ENCODE data around the gene SERGEF.
A peak's percentile ranks its signal among the peaks of the same experiment; 100 is the strongest.

Gene SERGEF

DNA sequence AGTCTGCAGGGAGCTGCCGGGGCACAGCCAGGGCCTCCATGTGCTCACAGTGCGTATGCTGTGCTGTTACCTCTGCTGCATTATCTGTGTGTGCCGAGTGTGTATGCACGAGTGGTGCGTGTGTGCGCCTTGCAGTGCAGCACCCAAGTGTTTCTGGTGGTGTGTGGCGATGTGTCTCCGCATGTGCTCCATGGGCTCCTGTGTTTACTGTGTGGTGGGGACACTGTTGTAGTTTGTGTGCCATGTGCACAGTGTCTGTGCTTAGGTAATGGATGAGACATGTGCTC, 246.8 kb downstream of the SERGEF start:
- no peak for DNase-seq

DNA sequence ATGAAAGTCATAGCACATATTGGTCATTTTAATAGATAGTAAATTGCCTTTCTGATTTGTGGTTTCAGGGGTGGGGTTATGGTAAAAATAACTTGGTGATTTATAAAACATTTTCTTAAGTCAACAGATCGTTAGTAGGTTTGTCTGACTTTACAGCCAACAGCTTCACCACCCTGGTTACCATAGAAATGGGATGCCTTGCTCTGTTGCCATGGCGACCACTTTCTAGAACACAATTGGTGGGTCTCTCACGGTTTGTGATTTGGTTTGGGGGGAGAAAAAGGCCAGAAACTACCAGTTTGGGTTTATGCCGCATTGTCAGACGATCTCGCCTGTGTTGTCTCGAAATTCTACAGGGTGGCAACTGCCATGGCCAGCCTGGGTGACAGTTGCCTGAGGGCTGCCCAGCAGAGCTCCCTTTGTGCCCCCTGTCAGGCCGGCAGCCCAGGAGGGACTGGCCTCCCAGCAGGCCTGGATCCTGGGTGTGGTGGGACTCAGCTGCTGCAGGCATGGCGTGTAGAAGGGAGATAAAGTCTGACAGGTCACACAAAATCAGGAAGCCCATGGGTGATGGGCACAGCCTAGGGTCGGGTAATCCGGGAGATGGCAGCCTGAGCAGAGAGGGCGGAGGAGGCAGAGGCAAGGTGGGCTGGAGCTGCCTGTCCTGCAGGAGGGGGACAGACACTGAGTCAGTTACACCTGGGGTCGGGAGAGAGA, 247.3 kb downstream of the SERGEF start:
- DNase-seq, result no peak

DNA sequence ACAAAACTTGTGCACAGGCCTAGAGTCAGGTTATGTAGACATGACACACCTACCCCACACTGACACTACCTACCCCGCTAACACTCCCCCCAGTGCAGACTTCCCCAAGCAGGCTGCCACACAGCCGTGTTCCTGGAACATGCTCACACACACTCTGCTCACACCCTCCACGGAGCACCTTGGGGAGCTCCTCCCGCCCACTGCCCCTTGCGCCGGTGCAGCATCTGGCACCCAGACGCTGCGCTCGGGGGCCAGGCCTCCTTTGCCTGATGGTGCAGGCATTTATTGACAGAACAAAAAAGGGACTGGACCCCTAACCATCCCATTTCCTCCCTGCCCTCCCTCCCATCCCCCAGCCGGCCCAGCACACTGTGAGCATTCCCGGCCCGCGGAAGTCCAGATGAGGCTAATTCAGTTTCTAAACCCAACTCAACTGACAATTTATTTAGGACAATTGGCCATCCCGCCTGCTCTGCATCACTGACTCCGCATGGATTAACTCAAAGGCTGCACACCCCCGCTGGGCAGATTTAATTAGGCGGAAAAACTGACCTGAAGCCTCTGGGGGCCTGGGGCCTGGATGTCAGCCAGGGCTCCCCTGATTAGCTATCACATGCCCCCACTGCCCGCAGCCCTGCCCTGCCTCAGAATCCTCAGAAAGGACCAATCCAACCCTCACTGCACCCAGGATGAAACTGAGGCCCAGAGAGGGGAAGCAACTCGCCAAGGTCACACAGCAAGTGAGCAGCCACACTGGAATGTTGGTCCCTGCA, 248.2 kb downstream of the SERGEF start:
- no peak for DNase-seq

DNA sequence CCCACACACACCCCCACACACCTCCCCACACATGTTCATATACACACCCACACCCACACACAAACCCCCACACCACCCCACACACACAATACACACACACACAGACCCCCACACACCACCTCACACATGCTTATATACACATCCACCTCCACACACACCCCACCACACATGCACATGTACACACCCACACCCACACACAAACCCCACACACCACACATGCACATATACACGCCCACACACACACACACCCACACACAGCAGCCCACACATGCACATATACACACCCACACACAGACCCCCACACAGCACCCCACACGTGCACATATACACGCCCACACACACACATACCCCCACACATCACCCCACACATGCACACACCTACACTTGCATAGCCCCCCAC, 249.1 kb downstream of the SERGEF start:
- DNase-seq, result no peak

DNA sequence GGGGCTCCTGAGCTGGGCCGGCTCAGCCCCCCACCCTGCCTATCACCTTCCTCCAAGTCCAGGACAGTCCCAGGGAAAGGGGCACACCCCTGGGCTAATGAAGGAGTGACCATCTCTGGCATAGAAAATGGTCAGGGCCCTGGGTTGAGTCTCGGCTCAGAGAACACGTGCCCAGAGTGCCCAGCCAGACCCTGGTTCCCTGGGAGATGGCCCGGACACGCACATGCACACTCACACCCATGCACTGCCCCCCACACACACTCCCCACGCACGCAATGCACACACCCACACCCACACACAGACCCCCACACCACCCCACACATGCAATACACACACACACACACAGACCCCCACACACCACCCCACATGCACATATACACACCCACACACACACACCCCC, 249.6 kb downstream of the SERGEF start:
- DNase-seq, result no peak

DNA sequence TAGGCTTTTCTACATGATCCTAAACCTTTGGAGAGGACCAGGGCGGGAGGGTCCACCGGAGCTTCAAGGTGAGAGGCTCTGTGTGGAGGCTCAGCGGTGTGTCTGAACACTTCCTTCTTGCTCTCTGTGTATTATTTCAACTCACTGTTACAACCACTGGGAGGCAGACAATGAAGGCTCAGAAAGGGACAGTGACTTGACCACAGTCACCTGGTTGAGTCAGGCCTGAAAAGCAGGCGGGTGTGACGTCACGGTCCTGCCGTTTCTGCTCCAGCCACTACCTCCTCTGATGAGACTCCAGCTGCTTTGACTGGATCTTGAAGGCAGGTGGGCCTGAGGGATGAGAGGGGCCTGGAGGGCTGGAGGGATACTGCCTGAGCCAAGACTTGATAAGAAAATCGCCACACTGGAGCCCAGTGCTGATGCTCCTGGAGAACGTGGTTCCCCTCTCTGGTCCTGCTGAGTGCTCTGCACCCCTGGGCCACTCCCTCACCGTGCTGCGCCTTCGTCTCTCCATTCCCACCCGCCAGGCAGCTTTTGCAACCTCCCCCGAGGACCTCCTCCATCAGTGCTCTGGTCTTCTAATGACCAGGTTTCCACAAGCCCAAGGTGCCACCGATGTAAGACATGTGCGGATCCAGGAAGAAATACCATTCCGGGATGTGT, 250.4 kb downstream of the SERGEF start:
- no peak for DNase-seq

DNA sequence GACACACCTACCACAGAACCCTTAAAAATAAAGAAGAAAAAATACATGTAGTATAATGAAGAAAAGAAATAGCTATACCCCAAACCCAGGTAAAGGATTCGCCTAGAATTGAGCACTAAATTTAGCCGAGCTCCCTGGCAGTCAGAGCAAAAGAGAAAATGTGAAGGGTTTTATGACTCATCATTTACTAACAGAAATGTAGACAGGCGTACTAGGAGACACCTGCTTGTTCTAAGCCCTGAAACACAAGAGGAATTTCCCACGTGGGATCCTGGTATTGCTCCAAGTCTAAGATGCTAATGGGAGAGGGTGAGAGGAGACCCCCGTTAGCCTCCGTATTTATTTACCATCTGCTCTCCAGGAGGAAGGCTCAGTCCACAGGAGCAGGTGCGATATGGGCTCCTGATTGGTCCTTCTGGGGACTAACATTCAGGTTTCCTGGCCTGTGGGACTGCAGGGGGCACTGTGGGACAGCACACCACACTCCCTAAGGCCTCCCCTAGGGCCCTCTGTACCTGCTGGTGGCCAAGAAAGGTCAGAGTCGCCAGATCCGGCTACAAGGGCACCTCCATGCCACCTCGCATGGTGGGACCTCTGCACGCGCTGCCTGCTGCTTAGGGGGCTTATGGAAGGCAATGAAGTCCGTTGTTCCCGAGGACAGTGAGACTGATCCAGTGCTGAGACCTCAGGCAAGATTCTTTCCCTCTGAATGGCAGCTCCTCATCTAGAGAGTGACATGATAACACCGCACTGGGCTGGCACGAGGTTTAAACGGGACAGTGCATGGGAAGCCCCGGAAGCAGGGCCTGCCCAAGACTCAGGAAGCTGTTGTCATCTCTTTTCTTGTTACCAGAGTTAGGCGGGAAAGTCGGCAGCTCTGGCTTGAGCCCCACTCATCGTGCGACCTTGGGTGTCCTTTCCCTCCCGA, 252.5 kb downstream of the SERGEF start:
- DNase-seq, result peak; percentile 48

DNA sequence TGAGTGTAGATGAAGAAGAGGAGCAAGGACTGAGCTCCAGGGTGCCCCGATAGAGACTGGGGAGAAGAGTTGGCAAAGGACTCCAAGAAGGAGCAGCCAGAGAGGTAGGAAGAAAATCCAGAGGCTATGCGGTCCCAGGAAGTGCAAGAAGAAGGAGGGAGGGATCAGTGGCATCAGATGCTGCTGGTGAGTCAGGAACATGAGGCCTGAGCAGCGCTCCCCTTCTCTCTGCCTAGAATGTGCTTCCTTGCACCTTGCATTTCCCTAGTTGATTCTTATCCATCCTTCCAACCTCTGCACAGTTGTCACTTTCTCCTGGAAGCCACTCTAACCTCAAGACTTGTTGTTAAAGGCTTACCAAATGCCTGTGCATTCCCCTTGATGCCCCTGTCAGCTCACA, 257.0 kb downstream of the SERGEF start:
- no peak for DNase-seq

DNA sequence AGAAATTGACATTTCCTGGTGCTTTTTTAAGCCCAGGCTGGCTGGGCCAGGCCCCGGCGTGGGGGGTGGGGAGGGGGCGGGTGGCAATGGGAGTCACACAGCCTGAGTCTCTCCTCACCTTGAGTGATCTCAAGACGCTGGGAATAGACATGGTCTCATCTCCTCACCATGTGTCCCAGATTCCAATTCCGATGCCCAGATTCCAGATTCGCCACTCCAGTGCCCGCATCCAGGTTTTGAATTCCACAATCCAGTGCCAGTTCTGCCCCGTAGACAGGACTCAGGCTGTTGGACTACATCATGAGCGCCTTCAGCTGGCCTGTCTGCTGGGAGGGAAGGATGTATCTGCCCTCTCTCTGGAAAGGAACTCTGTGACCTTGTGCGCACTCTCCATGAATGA, 259.2 kb downstream of the SERGEF start:
- no peak for DNase-seq

DNA sequence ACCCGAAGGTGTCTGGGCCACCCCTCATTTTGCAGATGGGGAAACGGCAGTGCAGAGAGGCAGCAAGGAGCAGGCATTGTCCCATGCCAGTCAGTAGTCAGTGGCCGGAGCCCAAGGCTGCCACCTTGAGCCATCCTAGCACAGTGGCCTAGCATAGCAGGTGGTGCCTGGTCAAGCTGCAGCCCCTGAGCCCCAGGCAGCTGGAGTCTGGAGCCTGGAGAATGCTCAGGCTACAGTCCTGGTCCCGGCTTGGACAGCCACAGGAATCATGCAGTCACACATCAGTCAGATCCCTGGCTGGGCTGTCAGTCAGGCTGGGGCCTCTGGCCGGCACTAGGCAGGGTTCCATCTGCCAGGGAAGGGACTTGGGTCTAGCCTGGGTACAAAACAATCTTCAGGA, 259.7 kb downstream of the SERGEF start:
- no peak for DNase-seq

DNA sequence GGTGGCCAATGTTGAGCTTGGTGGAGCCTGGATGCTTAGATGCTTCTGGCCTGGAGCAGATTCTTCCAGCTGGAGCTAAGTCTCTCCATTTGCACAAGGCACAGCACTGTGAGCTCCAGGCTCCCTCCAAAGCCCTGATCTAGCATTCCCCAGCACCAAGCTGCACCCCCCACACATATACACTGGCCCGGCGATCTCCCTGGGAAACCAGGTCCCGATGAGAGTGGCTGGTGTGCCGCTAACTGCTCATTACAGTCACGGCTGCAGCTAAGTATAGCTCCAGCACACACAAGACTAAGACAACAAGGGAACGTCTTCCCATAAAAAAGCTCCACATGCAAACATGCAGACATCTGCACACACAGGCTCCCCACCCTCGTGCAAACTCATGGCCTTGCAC, 260.7 kb downstream of the SERGEF start:
- no peak for DNase-seq

DNA sequence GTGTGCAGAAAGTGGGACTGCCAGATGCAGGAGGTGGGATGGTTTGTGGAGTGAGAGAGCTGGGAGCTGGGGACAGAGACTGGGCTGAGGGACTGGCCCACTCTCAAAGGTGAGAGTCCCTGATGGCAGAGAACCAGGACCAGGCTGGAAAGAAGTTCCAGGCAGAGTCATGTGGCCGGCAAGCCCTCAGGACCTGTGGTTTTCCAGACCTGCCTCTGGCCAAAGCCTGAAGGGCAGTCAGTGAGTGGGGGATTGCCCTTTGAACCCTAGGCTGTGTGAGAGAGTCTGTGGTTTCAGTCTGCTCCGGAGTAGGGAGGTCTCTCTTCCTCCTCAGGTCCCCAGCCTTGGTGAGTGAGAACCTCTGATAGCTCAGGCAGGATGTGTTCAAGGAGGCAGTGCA, 261.3 kb downstream of the SERGEF start:
- DNase-seq, result no peak

DNA sequence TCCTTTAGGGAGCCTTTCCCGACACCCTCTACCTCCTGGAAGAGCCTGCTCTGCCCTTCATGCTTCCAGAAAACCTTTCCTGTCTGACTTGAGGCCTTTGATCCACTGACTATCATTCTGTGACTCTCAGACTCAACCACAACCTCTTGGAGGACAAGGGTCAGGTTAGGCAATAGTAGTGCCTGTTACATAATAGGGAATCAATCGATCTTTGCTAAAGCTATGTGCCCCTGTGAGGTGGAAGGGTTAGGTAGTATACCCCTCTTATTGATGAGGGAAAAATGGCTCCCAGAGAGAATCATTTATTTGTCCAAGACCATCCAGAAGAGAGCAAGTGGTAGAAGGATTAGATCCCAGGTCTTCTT, 262.1 kb downstream of the SERGEF start:
- no peak for DNase-seq

DNA sequence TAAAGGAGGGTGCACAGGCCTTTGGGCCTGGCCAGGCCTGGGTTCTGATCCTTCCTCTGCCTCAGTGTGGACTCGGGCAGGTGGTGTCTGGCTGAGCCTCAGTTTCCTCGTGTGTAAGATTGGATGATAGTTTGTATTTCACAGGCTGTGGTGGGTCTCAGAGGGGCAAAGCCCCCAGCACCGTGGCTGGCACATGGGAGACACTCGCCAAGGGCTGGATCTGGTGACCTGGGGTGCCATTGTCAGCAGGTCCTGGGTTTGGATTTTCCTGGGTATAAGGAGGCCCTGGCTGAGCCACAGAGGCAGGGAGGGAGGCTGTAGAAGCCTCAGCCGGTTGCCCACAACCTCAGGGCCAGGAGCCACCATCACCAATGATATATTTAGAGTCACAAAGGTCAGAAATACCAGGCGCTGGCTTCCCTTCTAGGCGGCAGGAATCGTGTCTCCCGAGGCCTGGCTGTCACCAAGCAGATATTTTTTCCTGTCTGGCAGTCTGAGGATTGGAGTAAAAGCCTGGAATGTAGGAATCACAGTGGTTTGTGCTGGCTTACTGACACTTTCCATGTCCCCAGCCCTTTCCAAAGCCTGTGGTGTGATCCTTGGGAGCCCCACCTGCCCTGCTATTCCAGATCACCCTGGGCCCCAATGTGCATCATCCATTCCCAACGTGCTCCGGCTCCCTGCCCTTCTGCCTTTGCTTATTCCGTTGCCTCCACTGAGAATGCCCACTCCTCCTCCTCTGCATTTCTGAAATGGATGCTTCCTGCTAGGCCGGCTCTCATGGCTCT, 262.6 kb downstream of the SERGEF start:
- DNase-seq, result no peak

DNA sequence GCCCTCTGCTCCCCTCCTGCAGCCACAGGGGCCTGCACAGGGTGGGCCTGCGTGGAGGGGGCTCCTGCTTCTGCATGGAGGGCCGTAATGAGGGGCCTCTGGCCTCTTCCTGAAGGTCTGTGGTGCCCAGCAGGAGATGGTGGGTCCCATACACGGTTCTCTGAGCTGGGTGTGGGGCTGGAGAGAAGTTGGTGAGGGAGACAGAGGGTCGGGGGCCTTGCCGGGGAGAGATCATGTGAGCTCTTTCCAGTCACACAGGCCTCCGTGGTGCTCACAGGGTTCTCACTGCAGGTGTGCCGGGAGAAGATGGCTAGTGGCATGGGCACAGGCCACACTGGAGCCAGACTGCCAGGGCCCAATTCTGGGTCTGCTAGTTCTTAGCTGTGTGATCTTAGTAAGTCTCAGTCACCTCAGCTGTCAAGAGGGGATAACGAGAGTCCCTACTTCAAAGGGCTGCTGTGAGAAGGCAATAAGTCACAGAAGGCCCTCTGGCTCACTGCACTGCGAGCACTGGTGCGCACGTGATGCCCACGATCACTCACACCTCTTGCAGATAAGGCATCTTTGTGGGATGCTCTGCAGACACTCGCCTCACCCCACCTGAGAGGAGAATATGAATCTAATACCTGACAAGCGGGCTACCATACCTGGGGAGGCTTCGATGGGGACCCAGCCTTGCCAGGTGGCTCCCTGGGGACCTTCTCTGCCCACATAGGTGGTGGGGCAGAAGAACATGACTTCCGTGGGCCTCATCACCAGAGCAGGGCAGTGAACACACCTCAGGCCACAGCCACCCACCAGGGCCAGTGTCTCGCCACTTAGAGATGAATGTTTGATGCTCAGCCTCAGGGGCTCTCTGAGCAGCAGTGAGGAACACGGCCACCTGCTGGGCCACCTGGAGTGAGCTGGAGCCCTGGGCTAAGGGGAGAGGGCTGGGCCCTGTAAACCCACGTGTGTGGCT, 263.8 kb downstream of the SERGEF start:
- DNase-seq, result no peak

DNA sequence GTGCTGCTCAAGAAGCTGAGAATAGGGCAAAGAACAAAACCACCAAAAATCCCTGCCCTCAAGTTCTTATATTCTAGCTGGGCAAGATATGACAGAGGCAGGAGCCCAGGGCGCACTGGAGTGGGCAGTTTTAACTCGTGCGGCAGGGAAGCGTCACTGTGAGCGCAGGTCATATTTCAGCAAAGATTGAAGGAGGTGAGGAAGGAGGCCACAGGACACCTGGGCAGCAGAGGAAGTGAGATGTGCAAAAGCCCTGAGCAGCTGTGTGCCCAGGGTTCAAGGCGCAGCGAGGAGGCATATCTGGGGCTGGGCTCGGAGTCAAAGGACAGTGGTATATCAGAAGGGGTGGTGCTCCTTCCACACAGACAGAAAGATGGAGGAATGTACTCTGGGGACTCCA, 264.8 kb downstream of the SERGEF start:
- DNase-seq, result no peak

DNA sequence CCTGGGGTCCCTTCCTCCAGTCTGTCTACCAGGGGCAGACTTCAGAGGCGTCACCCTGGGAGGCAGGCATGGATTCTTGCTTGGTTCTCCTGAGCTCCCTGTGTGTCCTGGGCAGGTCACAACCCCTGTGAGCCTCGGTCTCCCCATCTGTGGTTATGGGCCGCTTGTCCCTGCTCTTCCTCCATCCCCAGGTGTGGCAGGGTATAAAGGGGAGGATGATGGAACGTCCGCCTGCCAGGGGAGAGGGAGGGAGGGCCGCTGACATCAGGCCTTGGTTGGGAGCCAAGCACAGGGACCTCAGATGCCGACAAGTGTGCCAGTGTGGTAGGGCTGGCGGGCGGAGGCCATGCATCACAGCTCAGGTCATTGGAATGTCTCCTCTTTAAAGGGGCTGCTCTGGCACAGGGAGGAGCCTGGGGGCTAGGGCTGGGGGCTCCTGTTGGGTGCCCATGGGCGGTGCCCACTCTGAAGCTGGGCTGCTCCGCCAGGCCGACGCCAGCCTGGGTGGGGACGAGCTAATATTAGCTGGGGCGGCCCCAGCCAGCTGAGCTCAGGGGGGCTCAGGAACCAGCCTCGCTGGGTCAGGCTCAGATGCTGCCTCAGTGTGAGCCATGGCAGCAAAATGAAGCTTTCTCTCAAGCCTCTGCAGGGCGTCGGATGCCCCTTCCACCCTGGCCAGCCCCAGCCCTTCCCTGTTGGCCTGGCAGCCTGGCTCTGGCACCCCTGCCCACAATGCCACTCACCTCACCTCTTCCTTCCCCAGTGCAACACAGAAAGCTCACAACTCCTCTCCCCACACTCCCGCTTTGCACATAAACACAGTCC, 265.5 kb downstream of the SERGEF start:
- DNase-seq, result no peak

DNA sequence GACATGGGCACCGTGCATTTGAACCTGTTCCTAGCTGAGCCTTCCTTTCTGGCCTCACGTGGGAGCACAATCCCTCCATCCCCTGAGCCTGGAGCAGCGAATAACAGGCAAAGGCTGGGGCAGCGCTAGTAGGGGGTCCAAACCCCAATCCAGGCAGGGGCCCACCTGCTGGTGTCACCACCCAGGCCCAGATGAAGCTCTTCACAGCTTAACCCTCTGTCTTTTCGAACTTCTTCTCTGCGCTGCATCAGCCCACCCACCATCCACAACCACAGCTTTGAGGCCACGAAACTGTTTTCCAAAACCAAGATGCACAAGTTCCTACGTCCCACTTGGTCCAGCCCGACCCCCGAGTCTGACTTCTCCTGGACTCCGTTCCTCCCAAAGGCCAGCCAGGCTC, 266.8 kb downstream of the SERGEF start:
- DNase-seq, result no peak

DNA sequence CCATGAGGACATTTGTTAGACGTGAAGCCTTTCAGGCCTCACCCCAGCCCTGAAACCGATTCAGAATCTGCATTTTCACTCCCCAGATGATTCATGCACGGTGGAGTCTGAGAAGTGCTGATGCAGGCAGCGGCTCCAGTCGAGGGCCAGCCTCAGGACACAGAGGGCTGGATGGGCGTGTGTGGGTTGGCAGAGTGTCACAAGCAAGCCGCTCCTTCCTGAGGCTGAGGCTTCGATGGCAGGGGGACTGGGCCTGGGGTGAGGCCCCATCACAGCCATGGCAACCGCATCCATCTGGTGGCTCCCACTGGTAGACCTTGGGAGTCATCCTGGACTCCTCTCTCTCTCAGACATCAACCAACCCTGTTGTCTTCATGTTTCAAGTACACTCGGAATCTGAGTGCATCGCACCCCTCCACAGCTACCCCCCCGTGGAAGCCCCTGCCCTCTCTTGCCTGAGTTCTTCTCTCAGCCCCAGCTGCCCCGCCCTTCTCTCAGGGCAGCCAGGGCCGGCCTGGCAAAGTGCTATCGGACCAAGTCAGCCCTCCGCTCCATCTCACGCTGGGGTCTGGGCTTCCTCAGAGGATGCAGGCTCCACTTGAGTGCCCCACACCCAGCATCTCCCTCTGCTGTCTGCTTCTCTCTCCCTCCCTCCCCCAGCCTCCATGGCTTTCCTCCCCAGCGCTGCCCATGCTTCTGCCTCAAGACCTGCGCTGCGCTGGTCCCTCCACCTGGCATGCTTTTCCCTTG, 267.6 kb downstream of the SERGEF start:
- no peak for DNase-seq

Data from NCI-H748 treated with DMSO at 0.1 percent for 48 hours (cell line).